ENCODE data around the gene C4orf50. TPM values are rescaled to one million over a fixed set of nuclear protein-coding genes. Genes with fewer than 3 reads are reported as not detected.

Gene C4orf50
- total RNA-seq, 1 donor from 2014 or later, result 0.16 TPM

DNA sequence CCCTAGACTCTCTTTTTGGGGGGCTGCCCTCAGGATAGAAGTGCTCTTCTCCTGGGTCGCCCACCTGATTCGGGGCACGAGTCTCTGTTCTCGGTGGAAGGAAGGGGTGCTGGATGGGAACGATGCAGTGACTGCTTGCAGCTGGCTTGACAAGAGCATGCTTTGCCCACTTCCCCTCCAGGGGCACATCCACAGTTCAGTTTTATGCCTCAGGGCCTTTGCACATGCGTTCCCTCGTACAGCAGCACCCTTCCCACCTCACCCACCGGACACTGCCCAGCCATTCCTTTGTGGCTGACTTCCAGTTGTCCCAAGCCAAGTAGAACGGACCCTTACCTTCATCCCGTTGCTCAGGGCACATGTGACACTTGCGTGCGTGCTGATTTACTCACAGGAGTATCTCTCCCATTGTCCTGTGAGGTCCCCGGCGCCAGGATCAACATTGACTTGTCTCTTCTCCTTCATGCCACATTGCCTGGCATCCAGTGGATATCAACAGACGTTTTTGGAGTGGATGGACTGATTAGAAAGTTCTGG, 60.0 kb downstream of the C4orf50 start:
- peaks cover 55% of the 10 kb centered on the region for H3K27me3 Mint-ChIP-seq (ENCODE audit: low read depth, unreplicated experiment)
- Histone ChIP-seq H3K36me3 (ENCODE audit: insufficient read depth, low read length) (no peaks in the 10 kb centered on the region), H3K9me3 (ENCODE audit: insufficient read depth, low read depth, low read length) (no peaks in the 10 kb centered on the region), H3K4me2 (ENCODE audit: low read length) (no peak overlapping the region), H3K27ac (ENCODE audit: low read depth, low read length) (no peak overlapping the region), H4K20me1 (ENCODE audit: insufficient read depth, low read length) (no peaks in the 10 kb centered on the region), H3K4me1 (ENCODE audit: insufficient read depth, low read length) (peaks cover 5% of the 10 kb centered on the region), H3K79me2 (ENCODE audit: insufficient read depth, low read length) (no peaks in the 10 kb centered on the region), H3K4me3 (ENCODE audit: insufficient read depth, low read depth, low read length) (no peak overlapping the region), H3K27me3 (ENCODE audit: insufficient read depth, low read length) (peaks cover 8% of the 10 kb centered on the region), H3K9ac (ENCODE audit: low read length) (no peak overlapping the region), H2AFZ (ENCODE audit: low read depth, low read length) (no peak overlapping the region)
- FAIRE-seq, result no peak
- no peaks in the 10 kb centered on the region for H3K4me1 Mint-ChIP-seq (ENCODE audit: low read depth, unreplicated experiment)
- peaks cover 7% of the 10 kb centered on the region for H3K9me3 Mint-ChIP-seq (ENCODE audit: unreplicated experiment)
- TF ChIP-seq, protein P1, sequence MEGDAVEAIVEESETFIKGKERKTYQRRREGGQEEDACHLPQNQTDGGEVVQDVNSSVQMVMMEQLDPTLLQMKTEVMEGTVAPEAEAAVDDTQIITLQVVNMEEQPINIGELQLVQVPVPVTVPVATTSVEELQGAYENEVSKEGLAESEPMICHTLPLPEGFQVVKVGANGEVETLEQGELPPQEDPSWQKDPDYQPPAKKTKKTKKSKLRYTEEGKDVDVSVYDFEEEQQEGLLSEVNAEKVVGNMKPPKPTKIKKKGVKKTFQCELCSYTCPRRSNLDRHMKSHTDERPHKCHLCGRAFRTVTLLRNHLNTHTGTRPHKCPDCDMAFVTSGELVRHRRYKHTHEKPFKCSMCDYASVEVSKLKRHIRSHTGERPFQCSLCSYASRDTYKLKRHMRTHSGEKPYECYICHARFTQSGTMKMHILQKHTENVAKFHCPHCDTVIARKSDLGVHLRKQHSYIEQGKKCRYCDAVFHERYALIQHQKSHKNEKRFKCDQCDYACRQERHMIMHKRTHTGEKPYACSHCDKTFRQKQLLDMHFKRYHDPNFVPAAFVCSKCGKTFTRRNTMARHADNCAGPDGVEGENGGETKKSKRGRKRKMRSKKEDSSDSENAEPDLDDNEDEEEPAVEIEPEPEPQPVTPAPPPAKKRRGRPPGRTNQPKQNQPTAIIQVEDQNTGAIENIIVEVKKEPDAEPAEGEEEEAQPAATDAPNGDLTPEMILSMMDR (IDR thresholded peaks at IDR 0.05; ENCODE audit: insufficient read depth, low read depth, low read length), result no peak
- TF ChIP-seq EZH2 (IDR thresholded peaks at IDR 0.05; ENCODE audit: insufficient read depth, low read length), result no peak
- no peak overlapping the region for H3K27ac Mint-ChIP-seq (ENCODE audit: unreplicated experiment)
- no peaks in the 10 kb centered on the region for H3K36me3 Mint-ChIP-seq (ENCODE audit: low read depth, unreplicated experiment)
- no peak overlapping the region for H3K4me3 Mint-ChIP-seq (ENCODE audit: unreplicated experiment)
- DNase-seq (ENCODE audit: low read depth), result no peak

DNA sequence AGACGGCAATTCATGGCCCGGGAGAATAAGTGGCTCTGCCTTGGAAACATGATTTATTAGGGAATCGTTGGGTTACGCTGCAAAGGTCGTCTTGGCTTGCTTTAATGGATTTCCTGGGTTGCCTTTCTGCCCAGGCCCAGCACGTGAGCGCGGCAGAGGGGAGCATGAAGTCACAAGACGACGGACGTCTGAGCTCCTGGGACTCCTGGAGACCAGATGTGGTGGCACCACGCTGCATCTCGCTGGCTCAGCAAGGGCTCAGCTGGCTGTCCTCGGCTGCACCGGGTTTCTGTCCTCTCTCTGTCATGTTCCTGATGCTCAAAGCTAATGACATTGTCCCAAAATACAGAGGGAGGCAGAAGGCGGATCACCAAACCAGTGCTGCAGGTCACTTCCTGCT, 61.2 kb downstream of the C4orf50 start:
- no peak overlapping the region for H3K27ac ChIP-seq (ENCODE audit: low read depth, low read length)
- H3K9ac ChIP-seq (ENCODE audit: low read length), result no peak overlapping the region
- peaks cover 5% of the 10 kb centered on the region for H3K4me1 ChIP-seq (ENCODE audit: insufficient read depth, low read length)
- TF ChIP-seq, protein P1 (IDR thresholded peaks at IDR 0.05; ENCODE audit: insufficient read depth, low read depth, low read length), result no peak
- no peak for TF ChIP-seq EZH2 (IDR thresholded peaks at IDR 0.05; ENCODE audit: insufficient read depth, low read length)
- Mint-ChIP-seq H3K27ac (ENCODE audit: unreplicated experiment) (no peak overlapping the region), H3K36me3 (ENCODE audit: low read depth, unreplicated experiment) (no peaks in the 10 kb centered on the region), H3K9me3 (ENCODE audit: unreplicated experiment) (peaks cover 7% of the 10 kb centered on the region), H3K4me3 (ENCODE audit: unreplicated experiment) (no peak overlapping the region), H3K4me1 (ENCODE audit: low read depth, unreplicated experiment) (no peaks in the 10 kb centered on the region), H3K27me3 (ENCODE audit: low read depth, unreplicated experiment) (peaks cover 60% of the 10 kb centered on the region)
- no peaks in the 10 kb centered on the region for H3K79me2 ChIP-seq (ENCODE audit: insufficient read depth, low read length)
- H4K20me1 ChIP-seq (ENCODE audit: insufficient read depth, low read length), result no peaks in the 10 kb centered on the region
- FAIRE-seq, result no peak
- peaks cover 8% of the 10 kb centered on the region for H3K27me3 ChIP-seq (ENCODE audit: insufficient read depth, low read length)
- DNase-seq (ENCODE audit: low read depth), result no peak
- H2AFZ ChIP-seq (ENCODE audit: low read depth, low read length), result no peak overlapping the region
- H3K4me3 ChIP-seq (ENCODE audit: insufficient read depth, low read depth, low read length), result no peak overlapping the region
- H3K9me3 ChIP-seq (ENCODE audit: insufficient read depth, low read depth, low read length), result no peaks in the 10 kb centered on the region
- no peak overlapping the region for H3K4me2 ChIP-seq (ENCODE audit: low read length)
- no peaks in the 10 kb centered on the region for H3K36me3 ChIP-seq (ENCODE audit: insufficient read depth, low read length)

DNA sequence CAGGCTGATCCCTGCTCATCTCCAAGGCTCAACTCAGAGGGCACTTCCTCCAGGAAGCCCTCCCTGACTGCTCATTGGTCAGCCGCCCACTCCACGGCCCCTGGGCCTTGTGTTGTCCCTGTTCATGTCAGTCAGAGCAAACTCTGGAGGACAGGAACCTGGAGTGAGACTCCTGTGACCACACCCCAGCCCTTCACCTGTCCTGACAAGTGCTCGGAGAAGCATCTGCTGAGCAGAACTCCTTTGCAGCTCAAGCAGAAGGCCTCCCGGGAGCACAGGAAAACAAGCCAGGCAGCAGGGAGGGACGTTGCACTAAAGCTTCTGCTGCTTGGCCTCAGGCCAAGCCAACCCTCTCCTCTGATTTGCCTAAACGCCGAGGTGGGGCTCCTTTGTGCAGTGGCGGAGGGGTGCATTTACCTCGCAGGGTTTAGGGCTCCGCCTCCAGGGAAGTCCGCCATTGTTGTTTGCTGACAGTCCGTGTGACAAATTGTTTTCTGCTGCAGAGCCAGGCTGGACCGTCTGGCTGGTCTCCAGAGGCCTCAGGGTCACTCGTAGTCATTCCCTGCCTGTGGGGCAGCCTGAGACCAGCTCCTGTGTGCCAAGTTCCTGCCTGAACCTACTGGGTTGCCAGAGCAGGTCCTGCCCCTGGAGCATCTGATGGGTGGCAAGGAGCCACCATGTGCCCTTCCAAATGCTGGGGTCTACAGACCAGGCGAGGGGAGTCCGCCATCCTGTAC, 61.8 kb downstream of the C4orf50 start:
- no peak overlapping the region for H3K4me3 ChIP-seq (ENCODE audit: insufficient read depth, low read depth, low read length)
- FAIRE-seq (no peak), DNase-seq (ENCODE audit: low read depth) (no peak)
- no peaks in the 10 kb centered on the region for H3K4me1 Mint-ChIP-seq (ENCODE audit: low read depth, unreplicated experiment)
- no peak overlapping the region for H2AFZ ChIP-seq (ENCODE audit: low read depth, low read length)
- H3K9ac ChIP-seq (ENCODE audit: low read length), result no peak overlapping the region
- H3K27me3 Mint-ChIP-seq (ENCODE audit: low read depth, unreplicated experiment), result peaks cover 59% of the 10 kb centered on the region
- no peaks in the 10 kb centered on the region for H3K36me3 ChIP-seq (ENCODE audit: insufficient read depth, low read length)
- H3K9me3 Mint-ChIP-seq (ENCODE audit: unreplicated experiment), result peaks cover 7% of the 10 kb centered on the region
- H3K27me3 ChIP-seq (ENCODE audit: insufficient read depth, low read length), result peaks cover 8% of the 10 kb centered on the region
- TF ChIP-seq, protein P1 (IDR thresholded peaks at IDR 0.05; ENCODE audit: insufficient read depth, low read depth, low read length), result no peak
- TF ChIP-seq EZH2 (IDR thresholded peaks at IDR 0.05; ENCODE audit: insufficient read depth, low read length), result no peak
- H3K27ac Mint-ChIP-seq (ENCODE audit: unreplicated experiment), result peak overlapping the region; percentile 47
- no peak overlapping the region for H3K4me3 Mint-ChIP-seq (ENCODE audit: unreplicated experiment)
- H3K9me3 ChIP-seq (ENCODE audit: insufficient read depth, low read depth, low read length), result no peaks in the 10 kb centered on the region
- H3K4me1 ChIP-seq (ENCODE audit: insufficient read depth, low read length), result peaks cover 5% of the 10 kb centered on the region
- H3K79me2 ChIP-seq (ENCODE audit: insufficient read depth, low read length), result no peaks in the 10 kb centered on the region
- H3K4me2 ChIP-seq (ENCODE audit: low read length), result no peak overlapping the region
- peaks cover 2% of the 10 kb centered on the region for H3K36me3 Mint-ChIP-seq (ENCODE audit: low read depth, unreplicated experiment)
- no peaks in the 10 kb centered on the region for H4K20me1 ChIP-seq (ENCODE audit: insufficient read depth, low read length)
- no peak overlapping the region for H3K27ac ChIP-seq (ENCODE audit: low read depth, low read length)

All from astrocyte (in vitro differentiated cells and primary cell).